Activated T-helper 9 cell treated with anti-CD3 and anti-CD28 coated beads, Interleukin-2, amount 50 U/mL, for 16 hours (primary cell): ENCODE data around the gene XRN2.
A peak's percentile ranks its signal among the peaks of the same experiment; 100 is the strongest.

ENCODE experiments used
- DNase-seq: peaks from one replicate; pipeline ENCODE4 v3.0.0-alpha.2; 2020; ENCODE audit warnings: low read depth

The XRN2 gene

GRCh38 chr20:21303061-21303871, at the start of gene XRN2:
Gene XRN2, plus strand, starts transcription at chr20:21303331. Its CDS starts 68 bp downstream, at chr20:21303399.
- DNase-seq: peak; percentile 93

DNA sequence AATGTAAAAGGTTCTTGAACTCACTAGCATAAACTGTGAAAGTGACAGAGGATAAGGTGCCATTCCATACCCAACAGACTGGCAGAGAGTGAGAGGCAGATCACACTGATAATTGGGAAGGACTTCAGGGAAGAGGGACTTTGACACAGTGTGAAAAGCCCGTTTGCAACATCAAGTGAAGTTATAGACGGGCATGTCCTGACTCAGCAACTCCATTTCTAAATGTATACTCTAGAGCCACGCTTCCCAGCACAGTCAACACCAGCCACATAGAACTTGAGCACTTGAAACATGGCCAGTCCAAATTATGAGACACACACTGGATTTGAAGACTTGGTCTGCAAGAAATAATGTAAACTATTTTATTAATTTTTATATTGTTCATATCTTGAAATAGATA, 45.9 kb upstream of the XRN2 start:
- no peak for DNase-seq

GRCh38 chr20:21258411-21258810, 44.7 kb upstream of the XRN2 start:
- no peak for DNase-seq

GRCh38 chr20:21259346-21259745, 43.8 kb upstream of the XRN2 start:
- DNase-seq: no peak

- no peak for DNase-seq
These were observed 40.3 kb upstream of the XRN2 start for GRCh38 chr20:21262812-21263211.

DNA sequence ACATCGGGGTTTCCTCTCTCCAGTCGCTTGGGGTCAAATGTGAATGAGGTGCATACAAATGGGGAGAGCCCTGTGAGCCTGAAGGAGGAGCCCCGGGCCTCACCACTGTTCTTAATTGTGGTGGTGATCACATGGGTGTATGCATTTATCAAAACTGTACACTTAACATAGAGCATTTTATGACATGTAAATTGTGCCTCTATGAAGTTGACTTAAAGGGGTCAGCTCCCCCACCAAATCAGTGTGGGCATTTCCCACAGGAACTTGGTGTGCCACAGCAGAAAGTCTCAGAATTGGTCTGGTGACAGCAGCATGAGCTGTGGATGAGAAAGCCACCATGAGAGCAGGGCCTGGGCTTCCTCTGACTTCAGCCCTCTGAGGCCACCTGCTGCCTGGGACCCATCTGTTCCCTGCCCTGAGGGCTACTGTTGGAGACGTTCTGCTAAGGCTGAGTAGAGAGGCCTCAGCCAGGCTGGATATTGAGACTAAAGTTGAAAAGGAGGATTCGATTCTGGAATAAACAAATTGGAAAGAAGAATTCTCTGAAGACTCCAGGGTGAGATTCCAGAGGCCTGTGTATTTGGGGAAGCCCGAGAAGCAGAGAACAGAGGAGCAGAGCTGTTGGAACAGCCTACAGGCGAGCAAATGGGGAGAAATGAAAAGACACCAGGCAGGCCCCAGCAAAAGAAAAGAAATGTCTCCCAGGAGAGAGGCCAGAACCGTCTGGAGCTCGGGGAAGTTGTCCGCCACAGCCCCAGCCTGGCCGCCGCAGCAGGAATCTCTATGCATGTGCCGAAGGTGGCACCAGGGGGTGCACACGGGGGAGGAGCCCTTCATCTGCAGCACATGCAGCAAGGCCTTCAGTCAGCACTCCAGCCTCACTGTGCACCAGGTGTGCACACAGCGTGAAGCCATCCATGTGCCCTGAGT, 37.6 kb upstream of the XRN2 start:
- no peak for DNase-seq

DNA sequence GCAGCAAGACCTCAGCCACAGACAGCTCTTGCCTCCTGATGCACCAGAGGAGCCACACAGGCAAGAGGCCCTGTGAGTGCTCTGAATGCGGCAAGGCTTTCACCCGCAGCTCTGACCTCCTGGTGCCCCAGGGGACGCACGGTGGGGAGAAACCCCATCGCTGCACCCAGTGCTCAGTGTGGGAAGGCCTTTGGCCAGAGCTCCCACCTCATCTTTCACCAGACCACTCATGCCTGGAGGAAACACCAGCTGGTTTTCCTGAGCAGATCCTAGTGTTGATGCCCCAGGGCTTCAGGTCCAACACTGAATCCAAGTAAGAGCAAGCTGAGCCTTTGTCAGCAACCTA, 37.0 kb upstream of the XRN2 start:
- no peak for DNase-seq

GRCh38 chr20:21269772-21270171, 33.4 kb upstream of the XRN2 start:
- DNase-seq: no peak

- DNase-seq: no peak
These were observed 32.3 kb upstream of the XRN2 start for GRCh38 chr20:21270806-21271205.

GRCh38 chr20:21272279-21272678, 30.9 kb upstream of the XRN2 start:
- no peak for DNase-seq

- no peak for DNase-seq
These were observed 30.5 kb upstream of the XRN2 start for GRCh38 chr20:21272679-21273078.

- DNase-seq: no peak
These were observed 29.3 kb upstream of the XRN2 start for GRCh38 chr20:21273755-21274386.

DNA sequence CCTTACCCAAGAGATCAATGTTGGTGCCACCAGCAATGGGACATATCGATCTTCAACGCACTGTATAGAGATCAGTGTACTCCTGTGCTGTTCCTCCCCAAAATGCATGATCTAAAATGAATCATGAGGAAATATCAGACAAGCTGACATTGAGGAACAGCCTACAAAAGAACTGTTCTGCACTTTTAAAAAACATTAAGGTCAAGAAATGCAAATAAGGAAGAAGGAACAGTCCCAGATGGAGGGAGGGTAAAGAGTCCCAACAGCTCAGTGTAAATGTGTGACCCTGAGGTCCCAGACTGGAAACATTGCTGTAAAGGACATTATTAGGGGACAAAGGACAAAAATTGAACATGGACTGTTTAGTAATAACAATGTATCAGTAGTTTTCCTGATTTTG, 24.3 kb upstream of the XRN2 start:
- no peak for DNase-seq

DNA sequence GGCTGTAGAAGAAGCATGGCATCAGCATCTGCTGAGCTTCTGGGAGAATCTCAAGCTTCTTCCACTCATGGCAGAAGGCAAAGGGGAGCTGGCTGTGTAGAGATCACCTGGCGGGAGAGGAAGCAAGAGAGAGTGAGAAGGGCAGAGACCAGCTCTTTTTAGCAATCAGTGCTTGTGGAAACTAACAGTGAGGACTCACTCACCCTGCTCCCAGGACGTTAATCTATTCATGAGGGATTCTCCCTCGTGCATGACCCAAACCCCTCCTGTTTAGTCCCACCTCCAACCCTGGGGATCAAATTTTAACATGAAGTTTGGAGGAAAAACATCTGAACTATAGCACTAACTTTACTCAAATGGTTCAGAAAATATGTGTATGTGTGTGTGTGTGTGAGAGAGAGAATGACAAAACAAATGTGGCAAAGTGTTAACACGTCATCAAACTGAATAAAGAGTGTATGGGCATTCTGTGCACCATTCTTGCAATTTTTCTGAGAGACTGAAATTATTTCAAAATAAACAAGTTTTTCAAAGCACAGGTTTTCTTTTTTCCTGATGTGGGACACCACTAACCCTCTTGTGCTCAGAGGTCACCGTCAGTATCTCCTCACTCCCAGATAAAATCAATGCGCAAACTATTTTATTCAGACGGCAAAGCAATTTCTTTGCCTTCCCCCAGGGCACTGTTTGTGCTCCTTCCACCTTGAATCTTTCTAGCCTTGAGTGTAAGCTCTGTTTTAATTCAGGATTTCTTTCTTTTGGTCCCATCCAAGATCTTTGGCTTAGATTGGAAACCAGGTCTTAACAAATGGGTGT, 23.2 kb upstream of the XRN2 start:
- DNase-seq: no peak

GRCh38 chr20:21280522-21281016, 22.6 kb upstream of the XRN2 start:
- no peak for DNase-seq

DNA sequence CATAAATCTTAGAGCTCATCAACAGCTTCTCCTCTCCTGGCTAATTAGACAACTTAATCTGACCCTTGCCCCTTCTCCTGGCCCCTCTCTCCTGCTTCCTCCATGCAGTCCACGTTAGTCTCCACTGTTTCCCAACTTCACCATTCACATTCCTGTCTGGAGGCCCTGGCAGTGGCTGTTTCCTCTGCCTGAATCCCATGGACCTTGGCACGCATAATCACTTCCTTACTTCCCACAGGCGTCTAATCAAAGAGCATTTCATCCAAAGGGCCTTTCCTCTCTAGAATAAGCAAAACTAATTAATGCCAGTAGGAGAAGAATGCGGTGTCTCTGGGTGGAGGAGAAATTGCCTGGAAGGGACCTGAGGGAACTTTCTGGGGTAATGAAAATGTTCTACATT, 16.4 kb upstream of the XRN2 start:
- no peak for DNase-seq

- no peak for DNase-seq
These were observed 14.4 kb upstream of the XRN2 start for GRCh38 chr20:21288587-21289370.

DNA sequence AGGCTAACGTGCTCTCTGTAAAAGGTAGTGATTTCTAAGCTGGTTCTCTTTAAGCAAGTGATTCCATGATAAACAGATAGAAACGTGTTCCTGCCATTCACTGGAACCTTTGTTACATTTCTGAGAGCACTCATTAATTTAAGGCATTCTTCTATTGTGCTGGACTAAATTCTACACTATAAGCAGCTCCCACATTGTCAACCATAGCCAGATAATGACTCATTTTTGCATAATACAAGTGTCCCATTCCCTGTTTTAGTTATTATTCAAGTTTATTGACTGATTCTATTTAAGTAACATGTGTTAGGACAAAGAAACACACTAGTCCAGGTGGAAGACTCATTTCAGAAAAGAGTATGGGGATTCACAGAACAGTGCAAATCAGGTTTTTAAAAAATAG, 13.5 kb upstream of the XRN2 start:
- no peak for DNase-seq

DNA sequence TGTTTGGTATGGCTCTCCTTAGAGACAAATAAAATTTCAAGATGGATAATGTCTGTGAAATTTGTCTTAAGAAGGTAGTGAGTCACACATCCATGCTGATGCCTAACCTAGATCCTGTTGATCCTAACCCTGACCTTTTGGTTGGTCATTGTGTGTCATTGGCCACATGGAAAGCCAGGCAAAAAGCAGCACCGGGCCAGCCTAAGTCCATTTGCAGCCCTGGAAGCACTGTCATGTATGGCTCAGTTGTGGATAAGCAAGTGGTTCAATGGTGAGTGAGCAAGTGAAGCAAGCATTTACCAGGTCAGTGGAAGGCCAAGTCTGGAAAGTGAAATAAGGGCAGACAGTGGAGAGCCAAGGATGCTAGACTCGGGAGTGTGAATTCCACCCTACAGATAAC, 12.1 kb upstream of the XRN2 start:
- DNase-seq: no peak

DNA sequence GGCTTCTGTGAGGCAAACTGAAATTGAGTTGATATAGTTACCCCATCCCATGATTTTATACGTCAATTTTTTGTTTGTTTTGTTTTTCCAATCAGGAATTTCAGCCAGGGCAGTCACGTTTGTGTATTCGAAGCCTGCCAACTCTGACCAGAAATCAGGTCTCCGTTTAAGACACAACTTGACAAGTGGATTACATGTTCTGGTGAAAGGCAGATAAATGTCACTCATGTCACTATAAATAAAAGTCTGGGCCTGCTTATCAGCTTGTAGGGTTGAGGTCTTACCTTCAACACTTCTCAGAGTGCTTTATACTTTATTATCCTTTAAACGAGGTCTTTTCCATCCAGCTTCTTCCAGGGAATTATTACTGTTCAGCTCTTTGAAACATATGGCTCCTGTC, 8.4 kb upstream of the XRN2 start:
- DNase-seq: no peak
